HG02973 (cell line): ENCODE results near the gene TRIP11.
A peak's percentile ranks its signal among the peaks of the same experiment; 100 is the strongest.
"Not testable (repeated sequence)": the region's sequence is repeated elsewhere in the genome, so short reads cannot be mapped to it uniquely, and the experiment has no call there.

Experiments used
- ATAC-seq: cut with Tn5 transposase; IDR thresholded peaks from one replicate; pipeline ENCODE4 v1.9.1; 2021; ENCODE audit warnings: moderate library complexity; ENCODE audit not compliant: unreplicated experiment

Gene TRIP11

DNA sequence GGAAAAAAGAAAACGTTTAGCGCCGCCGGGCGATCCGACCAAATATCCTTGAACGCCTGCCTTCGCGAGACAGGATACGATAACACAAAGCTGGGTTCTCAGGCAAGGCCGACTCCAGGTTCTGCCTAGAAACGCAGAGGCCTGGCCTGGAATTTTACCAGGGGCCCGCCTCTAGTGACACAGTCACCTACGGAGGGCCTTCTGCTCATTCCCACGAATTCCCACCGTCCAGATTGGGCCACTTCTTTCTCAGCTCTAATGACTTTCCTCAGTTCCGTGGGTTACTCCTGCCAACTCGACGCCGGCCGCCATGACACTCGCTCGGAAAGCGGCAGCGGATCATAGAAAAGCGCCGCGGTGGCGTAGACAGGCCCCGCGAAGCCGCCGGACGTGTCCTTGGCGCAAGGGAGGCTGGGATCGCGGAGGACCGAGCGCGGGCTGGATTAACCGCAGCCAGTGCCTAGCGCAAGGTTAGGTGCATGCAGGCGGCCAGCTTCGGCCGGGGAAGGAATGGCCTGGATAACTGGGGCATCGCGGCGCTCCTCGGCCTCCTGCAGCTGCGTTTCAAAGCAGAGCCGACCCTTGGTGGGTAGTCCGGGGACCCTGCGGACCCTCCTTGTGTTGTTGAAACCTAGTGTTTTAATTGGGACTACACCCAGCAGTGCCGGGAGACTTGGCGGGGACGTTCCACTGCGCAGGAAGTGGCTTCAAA, at the start of gene TRIP11:
Gene TRIP11 (minus strand): TSS at position 341 of the 712 bp plus-strand sequence. CDS start 374 bp downstream, outside the sequence.
- peak; percentile 96 for ATAC-seq

DNA sequence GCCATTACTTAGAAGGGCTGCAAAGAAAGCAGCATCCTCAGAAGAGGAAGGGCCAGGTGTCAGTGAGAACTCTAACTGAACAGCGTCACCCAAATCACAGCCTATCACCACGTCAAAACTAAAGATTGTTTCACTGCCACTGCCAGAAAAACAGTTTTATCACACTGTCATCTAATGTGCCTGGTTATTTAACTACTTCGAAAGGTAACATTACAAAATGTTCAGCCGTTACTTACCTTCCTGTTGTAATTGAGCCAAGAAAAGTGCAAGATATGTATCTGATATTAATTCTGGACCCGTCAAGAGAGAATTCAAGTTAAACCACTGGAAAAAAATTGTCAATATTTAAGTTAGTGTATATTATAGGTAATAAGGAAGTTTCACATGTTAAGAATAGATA, 48.6 kb upstream of the TRIP11 start:
- ATAC-seq = no peak

DNA sequence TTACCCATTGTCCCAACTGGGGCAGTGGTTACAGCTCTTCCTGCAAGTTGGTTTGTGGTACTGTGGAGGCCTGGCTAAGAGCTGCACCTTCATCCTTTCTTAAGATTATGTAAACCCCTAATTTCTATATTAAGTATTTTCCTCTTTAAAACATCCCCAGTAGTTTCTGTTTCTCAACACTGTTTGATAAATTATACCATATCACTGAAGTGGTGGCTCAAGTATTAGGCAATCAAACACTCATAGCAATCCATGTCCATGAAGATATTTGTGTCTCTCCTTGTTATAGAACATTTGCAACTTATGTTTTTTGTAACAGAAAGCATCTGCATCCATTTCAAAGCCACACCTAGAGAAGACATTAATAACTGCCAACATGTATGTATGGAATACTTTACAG, 34.7 kb upstream of the TRIP11 start:
- ATAC-seq = no peak

DNA sequence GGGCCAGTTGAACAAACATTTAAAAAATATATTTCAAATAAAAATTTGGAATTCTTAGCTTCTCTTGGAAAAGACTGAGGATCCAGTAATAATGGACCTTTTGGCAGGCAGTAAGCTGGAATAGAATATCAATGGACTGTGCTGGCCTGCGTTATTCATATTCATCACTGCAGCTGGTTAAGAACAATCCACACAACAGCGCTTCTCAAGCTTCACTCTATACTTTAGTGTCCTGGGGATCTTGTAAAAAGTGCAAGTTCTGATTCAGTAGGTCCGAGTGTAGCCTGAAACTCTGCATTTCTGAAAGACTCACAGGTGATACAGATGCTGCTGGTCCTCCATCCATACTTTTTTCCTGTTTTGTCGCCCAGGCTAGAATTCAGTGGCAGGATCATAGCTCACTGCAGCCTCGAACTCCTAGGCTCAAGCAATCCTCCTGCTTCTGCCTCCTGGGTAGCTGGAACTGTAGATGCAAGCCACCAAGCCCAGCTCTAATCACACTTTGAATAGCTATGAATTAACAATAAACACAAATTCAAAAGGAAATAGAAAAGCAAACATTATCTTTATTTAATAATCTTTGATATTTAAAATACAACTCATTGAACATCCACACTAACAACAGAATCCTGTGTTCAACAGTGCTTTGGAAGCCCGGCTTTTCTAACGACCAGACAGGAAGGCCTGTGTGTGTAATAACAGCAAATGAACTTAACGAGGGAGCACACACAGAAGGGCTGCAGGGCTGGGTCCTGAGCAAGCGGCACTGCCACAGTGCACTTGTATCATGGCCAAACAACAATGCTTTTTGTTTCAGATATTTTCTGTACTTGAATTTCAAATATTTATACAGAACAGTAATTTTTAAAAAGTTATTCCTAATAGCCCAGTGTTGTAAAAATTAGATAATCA, 18.4 kb upstream of the TRIP11 start:
- ATAC-seq = no peak

DNA sequence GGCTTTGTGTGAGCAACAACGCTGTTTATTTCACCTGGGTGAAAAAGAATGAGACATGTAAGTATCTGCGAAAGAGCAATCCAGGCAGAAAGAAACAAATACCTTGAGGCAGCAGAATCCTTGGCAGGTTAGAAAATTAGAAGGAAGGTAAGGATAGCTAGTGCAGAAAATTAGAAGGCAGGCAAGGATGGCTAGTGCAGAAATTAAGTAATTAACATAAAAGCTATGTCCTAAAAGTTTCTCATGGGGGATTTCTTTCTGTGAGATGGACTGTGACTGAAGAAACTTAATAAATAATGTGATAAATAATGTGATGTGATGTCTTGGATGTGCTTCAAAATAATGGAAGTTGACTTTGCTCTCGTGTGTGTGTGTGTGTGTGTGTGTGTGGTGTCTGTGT, 9.9 kb upstream of the TRIP11 start:
- no peak for ATAC-seq

DNA sequence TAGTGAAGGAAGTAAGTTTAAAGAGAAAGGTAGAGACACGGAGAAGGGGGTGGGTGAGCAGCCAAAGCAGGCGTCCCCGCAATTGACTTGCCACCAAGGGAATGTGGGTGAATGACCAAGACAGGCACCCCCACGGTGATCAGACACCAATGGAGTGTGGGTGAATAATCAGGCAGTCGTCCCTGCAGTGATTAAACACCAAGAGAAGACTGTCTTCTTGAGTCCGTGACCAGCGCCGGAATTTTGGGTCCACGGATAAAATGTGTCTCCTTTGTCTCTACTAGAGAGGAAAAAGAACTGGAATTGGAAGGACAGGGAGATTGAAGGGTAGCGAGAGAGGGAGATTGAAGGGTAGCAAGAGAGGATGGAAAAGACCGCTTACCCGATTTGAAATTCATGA, 9.4 kb upstream of the TRIP11 start:
- not testable (repeated sequence) for ATAC-seq

DNA sequence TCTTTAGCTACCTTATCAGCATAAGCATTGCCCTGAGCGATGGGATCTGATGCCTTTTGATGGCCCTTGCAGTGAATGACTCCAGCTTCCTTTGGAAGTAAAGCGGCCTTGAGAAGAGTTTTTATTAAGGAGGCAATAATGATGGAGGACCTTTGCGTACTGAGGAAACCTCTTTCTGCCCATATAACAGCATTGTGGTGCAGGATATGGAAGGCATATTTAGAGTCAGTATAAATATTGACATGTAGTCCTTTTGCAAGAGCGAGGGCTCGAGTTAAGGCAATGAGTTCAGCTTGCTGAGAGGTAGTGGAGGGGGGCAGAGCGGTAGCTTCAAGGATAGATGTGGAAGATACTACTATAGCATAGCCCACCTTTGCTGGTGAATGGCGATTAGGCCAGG, 6.0 kb upstream of the TRIP11 start:
- not testable (repeated sequence) for ATAC-seq

DNA sequence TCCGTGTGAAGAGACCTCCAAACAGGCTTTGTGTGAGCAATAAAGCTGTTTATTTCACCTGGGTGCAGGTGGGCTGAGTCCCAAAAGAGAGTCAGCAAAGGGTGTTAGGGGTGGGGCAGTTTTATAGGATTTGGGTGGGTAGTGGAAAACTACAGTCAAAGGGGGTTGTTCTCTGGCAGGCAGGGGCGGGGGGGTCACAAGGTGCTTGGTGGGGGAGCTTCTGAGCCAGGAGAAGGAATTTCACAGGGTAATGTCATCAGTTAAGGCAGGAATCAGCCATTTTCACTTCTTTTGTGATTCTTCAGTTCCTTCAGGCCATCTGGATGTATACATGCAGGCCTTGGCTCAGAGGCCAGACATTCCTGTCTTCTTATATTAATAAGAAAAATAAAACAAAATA, 1.9 kb upstream of the TRIP11 start:
- not testable (repeated sequence) for ATAC-seq

DNA sequence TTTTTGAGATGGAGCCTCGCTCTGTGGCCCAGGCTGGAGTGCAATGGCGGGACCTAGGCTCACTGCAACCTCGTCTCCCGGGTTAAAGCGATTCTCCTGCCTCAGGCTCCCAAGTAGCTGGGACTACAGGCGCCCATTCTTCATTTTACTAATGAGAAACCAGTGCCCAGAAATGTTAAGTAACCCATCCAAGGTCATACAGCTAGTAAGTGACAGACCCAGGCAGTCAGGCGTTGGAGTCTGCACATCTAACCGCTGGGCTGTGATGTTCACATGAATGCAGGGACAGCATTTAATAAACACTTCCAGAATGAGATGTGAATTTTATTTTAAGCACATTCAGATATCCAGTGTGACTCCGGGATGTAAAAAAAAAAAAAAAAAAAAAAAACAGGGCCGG, 1.3 kb upstream of the TRIP11 start:
- no peak for ATAC-seq

DNA sequence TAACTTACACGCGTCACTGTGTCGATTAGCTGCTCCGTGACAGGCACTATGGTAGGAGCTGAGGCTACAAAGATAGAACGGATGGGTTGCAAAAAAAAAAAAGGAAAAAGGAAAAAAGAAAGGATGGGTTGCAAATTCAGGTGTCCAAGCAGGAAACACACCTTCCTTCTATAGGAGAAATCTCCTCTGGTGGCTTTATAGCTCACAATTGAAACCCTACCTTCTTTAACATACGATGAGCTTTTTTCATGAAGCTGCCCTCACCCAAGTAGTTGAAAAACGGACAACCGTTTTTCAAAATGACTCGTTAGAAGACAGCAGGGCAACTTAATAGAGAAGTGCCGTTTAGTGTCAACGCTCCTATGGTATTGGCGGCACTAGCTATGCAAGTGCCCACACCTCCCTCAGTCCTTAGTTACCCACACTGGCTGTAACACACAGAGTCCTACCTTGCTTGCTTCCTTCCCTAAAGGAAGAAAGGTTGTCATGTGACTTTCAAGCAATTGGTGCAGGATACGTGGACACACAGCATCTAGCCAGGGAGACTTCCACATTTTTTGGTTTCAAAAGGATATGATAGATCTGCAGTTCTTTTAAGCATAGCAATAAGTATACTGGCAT, 682 bp upstream of the TRIP11 start:
- ATAC-seq = no peak

DNA sequence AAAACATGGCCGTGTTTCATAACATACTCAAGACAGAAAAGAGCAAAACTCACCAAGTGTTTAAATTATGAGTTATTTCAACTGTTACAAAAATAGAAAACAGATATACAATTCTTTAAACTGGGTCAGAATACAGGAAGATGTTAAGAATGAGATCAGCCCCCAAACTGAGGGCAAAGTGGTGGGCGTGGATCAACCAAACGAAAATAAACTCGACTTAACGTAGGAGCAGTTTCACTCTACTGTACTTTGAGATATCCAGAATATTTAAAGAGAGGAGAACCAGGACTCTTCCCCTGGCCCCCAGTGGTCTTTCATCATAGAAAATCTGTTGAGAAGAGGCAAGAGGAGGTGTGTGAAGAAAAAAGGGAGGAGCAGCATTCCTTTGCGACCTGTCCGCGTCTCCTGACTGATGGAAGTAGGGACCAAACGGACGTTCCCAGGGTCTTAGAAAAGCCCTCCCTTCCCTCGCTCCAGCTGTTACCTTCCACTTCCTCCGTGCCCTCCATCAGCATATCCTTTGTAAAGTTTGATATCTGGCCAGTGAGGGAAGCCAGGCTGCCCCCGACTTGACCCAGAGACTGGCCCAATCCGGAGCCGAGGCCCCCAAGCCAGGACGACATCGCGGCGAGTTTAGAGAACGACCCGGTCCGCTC, 668 bp downstream of the TRIP11 start:
- ATAC-seq = peak; percentile 21

DNA sequence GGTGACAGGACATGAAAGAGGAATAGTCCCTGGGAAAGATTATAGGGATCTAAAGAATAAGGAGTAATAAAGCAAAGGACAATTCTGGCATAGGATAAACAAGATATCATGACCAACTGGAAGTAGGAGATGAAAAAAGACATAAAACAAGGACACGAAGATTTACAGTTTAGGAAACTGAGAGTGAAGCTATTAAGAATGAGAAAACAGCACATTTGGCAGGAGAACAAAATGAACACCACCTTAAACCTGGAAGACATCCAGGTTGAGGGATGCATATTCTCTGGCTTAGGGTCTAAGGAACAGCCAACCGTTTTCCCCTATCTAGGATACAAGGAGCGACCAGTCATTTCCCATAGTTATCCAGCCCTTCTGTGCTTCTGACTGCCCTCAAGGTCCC, 1.9 kb downstream of the TRIP11 start:
- no peak for ATAC-seq

DNA sequence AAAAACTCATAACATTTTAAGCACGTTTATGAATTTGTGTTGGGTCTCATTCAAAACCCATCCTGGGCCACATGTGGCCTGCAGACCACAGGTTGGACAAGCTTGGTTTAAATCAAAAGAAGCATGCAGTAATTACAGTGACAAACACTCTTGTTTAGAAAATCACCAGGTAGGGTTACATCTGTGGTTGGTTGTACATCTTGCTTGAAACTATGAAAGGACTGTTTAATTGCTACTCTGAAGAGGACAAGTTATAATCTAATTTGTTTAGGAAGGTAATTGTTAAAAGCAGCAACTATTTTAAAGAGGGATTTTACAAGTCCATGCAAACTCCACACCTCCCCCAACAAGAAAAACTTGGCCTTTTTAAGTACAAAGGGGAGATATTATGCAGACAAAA, 4.0 kb downstream of the TRIP11 start:
- ATAC-seq = no peak

DNA sequence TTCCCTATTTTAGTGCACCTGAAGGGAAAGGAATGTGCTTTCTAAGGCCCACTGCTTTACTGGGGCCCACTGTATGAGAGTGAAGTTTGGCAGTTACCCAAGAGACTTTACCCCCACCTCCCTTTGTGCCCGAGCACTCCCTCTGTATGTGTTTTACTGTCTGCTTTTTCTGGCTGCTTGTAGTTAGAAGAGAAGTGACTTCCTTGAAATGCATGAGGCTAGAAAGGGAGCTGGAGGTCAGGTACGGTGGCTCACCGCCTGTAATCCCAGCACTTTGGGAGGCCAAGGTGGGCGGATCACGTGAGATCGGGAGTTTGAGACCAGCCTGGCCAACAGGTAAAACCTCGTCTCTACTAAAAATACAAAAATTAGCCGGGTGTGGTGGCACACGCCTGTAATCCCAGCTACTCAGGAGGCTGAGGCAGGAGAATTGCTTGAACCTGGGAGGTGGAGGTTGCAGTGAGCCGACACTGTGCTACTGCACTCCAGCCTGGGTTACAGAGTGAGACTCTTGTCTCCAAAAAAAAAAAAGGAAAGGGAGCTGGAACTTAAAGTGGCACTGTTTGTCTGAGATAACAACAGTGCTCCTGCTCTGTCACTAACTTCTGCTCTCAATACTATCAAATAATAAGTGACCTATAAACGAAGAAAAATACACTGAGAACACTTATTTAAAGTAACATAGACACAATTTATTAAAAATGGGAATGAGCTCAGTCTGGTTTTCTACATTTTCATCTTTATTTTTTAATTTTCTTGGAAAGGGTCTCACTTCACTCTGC, 5.8 kb downstream of the TRIP11 start:
- no peak for ATAC-seq

DNA sequence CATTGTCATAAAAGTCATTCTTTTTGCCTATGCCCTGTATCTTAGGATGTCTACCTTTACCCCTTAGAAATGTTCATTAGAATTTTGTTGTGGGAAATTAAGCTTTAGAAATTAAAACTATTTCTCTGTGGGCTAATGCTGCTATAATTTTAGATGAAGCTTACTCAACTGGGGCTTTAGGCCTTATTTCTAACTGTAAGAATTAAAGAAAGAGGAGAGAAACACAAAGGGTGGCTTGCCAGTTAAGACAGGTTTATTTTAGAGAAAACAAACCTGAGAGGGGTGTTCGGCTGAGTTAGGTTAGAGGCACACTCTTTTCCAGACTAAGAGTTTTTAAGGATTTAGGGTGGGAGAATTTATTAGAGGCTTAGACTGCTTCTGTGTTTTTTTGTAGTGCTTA, 6.4 kb downstream of the TRIP11 start:
- ATAC-seq = no peak

DNA sequence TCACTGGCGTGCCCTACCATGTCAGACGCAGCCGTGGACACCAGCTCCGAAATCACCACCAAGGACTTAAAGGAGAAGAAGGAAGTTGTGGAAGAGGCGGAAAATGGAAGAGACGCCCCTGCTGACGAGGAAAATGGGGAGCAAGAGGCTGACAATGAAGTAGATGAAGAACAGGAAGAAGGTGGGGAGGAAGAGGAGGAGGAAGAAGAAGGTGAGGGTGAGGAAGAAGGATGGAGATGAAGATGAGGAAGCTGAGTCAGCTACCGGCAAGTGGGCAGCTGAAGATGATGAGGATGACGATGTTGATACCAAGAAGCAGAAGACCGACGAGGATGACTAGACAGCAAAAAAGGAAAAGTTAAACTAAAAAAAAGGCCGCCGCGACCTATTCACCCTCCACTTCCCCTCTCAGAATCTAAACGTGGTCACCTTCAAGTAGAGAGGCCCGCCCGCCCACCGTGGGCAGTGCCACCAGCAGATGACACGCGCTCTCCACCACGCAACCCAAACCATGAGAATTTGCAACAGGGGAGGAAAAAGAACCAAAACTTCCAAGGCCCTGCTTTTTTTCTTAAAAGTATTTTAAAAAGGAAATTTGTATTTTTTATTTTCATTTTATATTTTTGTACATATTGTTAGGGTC, 13.2 kb downstream of the TRIP11 start:
- no peak for ATAC-seq

DNA sequence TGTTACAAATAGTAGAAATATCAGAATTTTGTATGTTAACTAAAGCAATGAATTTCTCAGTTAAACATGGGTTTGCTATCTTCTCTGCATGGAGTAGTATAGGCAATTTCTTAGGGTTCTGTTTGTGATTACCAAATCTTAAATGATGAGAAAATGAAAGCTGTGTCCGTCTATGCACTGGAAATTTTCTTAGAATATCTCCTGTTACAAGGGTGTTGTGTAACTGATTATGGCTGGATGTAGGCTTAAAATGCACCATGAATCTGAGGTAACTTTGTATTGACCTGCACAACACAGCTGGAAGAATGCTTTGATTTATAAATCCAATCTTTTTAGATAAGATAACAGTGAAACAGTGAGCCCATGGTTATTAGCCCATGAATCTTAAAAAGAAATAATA, 17.8 kb downstream of the TRIP11 start:
- no peak for ATAC-seq

DNA sequence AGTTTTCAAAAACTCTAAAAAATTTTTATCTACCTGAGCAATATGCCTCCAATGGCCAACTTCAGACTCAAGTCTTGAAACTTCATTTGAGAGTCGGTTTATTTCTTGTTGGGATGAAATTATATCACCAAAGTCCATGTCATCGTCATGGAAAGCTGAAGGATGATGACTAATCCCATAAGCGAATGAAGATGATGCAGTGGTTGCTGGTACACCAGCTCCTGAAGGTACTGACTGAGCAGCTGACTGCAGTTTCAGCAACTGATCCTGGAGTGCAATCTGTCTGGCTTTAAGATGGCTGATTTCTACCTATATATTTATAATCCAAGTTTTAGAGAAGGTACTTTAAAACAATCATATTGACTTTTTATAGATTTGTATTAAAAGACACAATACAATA, 18.3 kb downstream of the TRIP11 start:
- no peak for ATAC-seq

DNA sequence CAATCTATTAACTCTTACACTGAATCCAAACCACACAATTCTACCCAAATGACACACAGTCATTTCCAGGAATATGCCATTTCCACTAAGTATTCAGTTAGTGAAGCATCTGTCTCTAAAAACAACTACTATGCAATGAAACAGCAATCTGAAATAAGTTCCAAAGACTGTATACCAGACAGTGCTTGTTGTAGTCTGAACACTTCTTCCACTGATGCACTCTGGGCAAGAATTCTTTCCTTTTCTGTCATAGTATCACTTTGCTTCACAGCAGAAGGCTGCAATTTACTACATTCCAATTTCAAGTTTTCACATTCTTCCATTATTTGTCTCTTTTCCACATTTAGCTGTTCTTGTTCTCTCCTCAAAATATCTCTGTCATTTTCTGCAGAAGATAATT, 25.8 kb downstream of the TRIP11 start:
- ATAC-seq = no peak

DNA sequence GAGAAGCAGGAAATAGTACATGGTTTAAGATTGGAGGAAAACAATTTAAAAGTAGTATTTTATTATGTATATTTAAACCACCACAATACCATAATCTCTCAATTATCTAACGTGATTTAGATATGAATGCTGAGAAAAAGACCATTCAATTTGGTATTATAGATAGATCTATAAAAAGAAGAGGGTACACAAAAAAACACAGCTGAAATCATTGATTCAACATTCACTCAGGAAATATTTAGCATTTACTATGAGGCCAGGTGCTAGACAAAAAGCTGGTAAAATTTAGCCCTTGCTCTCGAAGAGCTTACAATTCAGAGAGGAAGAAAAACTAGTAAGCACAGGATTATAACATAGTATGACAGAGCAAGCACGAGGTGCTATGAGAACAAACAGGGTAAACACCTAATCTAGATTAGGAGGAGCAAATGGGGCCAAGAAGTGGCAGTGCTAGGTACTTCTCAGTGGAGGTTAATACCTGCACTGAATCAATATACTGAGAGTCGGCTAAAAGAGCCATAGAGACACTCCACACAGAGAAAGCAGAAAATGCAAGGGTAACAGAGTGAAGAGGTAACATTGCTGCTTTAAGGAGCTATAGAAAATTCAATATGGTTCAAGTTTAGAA, 27.6 kb downstream of the TRIP11 start:
- no peak for ATAC-seq
